Kidney glomerular epithelial cell (primary cell): Measurements from ENCODE around the gene LRR1.
"Not testable (repeated sequence)": the region's sequence is repeated elsewhere in the genome, so short reads cannot be mapped to it uniquely, and the experiment has no call there.

ENCODE experiments used
- DNase-seq: peaks from one replicate; lab custom pipeline; 2025; lab: John Stamatoyannopoulos, UW

The LRR1 gene

DNA sequence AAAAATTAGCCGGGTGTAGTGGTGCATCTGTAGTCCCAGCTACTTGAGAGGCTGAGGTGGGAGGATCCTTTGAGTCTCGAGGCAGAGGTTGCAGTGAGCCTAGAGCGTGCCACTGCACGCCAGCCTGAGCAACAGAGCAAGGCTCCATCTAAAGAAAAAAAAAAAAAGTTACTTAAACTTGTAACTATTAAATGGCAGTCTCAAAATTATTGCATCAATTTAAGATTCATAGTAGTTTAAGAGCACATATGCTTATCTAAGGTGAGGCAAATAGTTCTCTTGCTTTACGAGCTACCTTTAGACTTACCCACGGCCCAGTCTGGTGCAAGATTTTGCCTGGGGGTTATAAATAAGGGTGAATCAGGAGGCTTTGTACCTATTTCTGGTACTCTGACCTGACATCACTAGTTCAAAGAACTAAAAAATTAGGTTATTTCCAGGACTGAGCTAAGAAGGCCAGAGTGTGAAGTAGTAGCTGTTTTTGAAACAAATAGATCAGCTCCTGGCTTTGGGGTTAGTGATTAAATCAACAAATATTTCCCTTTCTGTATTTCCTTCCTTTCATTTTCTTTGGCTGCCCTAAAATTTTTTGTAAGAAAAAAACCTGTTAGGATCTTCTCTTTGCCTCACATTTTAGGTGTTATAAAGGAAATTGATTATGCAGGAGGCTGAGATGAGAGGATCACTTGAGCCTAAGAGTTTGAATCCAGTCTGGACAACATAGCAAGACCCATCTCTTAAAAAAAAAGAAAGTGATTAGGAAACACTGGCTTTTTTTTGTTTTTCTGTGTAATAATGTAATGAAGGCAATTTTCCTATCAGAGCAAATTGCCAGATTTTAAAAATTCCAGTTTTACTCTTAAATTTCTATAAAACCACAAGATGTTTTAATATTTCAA, 25.4 kb downstream of the LRR1 start:
- no peak for DNase-seq

DNA sequence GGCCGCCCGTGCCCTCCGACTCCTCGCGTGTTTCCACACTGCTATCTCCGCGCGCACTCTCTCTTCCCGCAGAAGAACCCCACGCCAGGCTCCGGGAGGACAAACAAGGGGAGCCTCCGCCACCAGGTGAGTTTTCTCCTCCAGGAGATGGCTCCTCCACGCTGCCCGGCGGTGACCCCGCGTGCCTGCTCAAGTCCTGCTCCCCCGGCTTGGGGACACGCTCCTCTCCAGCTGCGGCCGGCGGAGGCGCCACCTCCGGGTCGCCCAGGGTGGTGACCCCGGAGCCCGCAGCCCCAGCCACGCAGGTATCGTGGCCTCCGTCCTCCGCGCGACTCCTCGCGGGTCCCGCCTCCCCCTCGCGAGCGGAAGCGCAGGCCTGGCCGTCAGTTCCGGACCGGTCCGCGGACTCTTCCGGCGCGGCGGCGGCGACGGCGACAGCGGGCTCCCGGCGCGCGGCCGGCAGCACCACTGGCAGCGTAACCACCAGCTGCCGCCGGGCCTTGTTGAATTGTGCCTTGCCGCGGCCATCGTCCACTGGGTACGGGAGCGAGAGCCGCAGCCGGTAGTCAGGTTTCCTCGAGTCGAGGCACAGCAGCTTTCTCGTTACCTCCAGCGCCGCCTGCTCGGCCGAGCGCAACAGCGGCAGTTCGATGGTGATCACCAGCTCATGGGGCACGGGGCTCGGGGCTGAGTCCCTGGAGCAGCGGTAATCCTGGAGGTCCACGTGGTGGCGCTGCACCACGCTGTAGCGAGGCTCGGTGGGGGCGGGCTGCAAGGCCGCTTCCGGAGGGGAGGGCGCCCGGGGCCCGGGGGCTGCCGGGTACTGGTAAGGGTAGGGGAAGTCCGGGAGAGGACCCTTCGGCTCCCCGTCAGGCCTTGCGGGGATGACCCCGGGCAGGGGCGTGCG, 35.2 kb downstream of the LRR1 start:
- peak; percentile 88 for DNase-seq

DNA sequence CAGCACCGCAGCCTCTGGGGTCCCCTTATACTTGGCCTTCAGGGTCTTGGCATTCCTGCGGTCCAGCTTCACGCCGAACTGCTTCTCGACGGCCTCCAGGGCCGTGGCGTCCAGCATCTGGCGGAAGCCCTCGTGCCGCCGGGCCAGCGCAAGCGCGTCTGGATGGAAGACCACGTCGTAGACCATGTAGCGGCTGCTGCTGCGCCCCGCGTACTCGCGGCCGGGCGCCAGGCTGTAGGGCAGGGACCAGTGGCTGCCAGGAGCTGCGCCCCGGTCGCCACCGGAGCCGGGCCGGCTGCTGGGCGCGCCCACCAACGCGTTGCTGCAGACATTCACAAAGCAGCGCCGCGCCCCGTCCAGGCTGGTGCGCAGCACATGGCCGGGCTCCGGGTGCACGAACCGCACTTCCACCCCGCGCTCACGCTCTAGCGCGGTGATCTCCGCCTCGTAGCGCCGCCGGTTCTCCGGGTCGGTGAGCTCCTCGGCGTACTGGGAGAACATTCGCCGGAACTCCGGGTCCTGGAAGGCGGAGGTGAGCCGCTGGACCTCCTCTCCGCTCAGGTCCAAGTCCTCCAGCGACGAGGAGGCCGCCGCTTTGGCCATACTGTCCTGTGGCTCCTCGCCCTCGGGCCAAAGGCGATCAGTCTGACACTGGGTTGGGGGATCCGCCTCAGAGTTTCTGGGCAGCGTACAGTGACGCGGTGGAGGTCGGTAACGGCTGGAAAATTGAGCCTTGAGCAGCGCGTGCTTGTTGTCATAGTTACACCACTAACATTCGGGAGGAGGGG, 36.0 kb downstream of the LRR1 start, which contains the start of gene DNAAF2:
Gene DNAAF2, minus strand, starts transcription at position 698 of the 788 bp plus-strand sequence. Its CDS starts 95 bp downstream, at position 603.
- peak; percentile 57 for DNase-seq

DNA sequence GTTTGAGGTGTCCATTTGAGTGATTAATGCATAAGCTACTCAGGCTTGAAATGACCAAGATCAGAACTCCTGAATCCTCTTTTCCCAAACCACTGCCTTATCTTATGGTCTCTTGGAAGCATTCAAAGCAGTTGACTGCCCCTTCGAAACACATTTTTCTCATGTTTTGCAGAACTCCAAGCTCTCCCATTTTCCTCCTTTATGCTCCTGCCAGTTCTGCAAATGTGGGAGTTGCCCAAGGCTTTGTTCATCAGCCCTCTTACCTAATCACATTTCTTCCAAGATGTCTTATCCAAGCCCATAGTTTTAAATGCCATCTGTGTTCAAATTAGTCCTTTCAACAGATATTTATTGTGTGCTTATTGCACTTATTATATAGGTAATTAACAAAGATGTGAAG, 38.1 kb downstream of the LRR1 start:
- no peak for DNase-seq

DNA sequence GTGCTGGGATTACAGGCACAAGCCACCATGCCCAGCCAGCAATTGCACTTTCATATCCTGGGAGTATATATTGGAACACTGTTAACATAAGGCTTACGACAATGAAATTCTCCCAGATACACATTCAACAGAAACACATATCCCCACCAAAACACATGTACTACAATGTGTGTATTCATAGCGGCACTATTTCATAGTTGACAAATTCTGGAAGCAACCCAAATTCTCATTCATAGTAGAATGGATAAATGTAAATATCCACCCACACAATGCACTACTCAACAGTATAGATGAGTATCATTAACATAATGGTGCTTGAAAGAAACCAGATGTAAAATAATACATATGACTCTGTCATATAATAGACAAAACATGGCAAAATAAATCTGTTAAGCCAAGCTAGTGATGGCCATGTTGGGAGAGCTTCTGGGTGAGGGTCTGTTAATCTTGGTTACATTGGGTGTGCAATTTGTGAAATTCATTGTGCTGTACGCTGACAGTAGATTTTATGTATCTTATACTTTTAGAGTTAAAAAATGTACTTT, 38.9 kb downstream of the LRR1 start:
- DNase-seq, result no peak

DNA sequence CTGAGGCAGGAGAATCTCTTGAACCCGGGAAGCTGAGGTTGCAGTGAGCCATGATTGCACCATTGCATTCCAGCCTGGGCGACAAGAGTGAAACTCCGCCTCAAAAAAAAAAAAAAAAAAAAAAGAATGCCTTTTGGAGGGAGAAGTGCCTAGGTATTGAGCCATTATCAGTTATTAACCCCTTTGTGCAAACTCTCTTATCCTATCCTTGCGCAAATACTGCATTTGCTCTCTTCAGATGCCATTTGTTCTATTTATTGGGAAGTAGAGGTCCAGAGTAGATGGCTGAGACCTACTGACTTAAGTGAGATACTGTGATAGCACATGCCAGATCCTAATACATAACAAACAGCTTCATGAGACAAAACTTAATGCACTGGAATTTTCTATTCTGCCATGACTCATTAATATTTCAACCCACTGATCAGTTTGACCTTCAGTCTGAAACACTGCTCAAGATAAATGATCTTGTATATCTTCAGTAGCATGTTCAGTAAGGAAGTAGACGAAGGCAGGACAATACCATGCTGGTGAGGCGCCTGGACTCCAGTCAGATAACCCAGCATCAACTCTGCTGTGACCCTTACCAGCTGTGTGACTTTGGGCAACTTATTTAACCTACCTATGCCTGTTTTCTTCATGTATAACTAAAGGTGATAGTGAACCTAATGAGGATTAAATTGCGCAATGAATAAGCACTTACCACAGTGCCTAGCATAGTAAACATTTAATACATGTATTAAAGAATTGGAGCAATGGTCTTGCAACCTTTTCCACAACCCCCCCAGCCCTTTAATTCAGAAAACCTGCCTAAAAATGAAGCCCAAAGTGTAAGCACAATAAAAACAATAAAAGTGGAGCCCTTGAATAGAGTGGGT, 42.0 kb downstream of the LRR1 start:
- no peak for DNase-seq

DNA sequence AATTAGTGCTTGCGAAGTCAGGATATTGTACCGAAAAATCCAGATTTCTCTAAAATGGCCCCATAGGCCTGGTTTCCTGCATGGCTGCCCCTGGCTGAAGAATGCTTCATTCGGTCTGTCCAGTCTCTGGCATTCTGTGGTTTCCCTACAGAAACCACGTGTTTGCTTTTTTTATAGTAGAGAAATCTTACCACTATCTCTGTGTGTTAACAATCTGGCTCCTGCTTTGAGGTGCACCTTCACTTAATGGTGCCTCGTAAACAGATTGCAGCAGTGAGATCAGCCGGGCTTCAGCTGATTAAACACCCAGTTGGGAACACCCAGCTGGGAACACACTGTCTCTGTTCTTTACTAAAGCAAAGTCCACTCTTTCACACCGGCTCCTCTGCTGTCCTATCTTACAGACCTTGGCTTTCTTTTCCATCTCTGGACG, 43.0 kb downstream of the LRR1 start:
- DNase-seq, result peak; percentile 17

DNA sequence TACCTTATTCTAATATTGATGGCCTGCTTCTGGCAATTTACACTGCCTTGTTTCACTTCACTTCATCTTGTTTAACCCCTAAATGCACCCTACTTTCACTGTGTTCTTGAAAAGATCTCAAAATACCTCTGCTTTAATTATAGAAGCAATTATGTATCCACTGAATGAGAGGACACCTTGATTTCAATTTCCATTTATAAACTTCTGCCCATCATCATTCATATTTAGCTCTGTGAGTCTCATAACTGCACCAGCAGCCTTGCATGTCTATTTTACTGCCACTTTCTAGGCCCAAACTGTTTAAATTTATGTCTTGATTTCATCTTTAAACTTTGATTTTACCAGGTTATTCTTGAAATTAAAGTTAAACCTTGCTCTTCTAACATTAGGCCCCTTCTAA, 43.4 kb downstream of the LRR1 start:
- no peak for DNase-seq

DNA sequence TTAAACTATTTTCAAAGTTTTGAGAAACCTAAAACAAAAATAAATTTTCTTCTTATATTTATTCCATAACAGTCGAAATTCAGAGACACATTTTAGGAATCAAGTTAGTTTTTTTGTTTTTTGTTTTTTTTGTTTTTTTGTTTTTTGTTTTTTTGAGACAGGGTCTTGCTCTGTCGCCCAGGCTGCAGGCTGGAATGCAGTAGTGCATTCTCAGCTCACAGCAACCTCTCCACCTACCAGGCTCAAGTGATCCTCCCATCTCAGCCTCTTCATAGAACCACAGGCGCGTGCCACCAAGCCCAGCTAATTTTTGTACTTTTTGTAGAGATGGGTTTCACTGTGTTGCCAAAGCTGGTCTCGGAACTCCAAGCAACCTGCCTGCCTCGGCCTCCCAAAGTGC, 54.8 kb downstream of the LRR1 start:
- DNase-seq, result no peak

DNA sequence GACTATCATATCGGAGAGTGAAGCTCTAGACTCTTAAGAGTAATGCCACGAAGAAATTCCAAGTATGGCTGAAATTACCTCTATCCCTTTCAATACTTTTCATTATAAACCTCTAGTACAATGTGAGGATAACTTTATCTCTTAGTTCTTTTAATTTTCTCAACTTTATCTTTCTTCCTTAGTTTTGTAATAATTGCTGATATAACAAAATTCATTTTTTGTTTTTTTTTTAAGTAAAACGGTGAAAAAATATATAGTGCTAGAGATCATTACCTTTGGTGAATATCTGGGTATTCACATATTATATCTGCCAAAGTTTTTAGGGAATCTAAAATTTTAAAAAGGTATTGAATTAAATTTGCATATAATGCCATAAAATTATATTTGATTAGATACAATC, 55.8 kb downstream of the LRR1 start:
- DNase-seq, result no peak

DNA sequence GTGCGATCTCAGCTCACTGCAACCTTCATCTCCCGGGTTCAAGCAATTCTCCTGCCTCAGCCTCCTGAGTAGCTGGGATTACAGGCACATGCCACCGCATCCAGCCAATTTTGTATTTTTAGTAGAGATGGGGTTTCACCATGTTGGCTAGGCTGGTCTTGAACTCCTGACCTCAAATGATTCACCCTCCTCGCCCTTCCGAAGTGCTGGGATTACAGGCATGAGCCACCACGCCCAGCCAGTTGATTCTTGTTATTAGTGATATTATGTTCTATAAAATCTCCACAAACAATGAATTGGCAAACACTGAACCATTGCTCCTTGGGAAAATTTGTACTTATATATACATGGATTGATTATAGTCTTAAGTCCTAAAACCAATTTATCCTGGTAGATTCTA, 58.8 kb downstream of the LRR1 start:
- DNase-seq, result not testable (repeated sequence)

DNA sequence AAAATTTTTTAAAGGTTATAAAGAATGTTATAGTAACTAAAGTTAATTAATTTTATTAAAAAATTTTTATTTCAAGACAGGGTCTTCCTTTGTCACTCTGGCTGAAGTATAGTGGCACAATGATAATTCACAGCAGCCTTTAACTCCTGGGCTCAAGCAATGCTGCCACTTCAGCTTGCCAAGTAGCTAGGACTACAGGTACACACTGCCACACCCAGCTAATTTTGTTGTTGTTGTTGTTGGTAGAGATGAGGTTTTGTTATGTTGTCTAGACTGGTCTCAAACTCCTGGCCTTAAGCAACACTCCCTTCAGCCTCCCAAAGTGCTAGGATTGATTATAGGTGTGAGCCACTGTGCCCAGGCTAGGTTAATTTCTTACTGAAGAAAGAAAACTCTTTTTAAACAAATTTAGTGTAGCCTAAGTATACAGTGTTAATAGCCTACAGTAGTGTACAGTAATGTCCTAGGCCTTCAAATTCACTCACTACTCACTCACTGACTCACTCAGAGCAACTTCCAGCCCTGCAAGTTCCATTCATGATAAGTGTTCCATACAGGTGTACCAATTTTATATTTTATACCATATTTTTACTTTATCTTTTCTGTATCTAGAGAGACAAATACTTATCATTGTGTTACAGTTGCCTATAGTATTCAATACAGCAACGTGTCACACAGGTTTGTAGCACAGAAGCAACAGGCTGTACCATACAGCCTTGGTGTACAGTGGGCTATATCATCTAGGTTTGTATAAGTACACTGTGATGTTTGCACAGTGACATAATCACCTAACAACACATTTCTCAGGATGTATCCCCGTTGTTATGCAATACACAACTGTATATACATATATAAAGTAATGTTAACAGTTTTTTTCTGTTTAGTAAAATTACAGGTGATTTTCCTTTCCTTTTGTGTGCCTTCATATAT, 61.1 kb downstream of the LRR1 start:
- no peak for DNase-seq
